Subcutaneous adipose tissue (tissue), 4 donors: ENCODE results near the gene UGT1A7. TPM values are rescaled to one million over a fixed set of nuclear protein-coding genes. Genes with fewer than 3 reads are reported as not detected.

ENCODE experiments used
- CTCF ChIP-seq: fragments of 450-650 bp; IDR thresholded peaks from one replicate; pipeline ENCODE4 v1.5.1; 2016; ENCODE audit warnings: low read depth, mild to moderate bottlenecking, control low read depth, antibody characterized with exemption, moderate library complexity
- total RNA-seq, 4 donors: library from RNA; depleted of rRNA; stranded (reverse); fragments of >200 nt; gene quantifications; one replicate each; pipeline ENCODE4 v1.1.0, GENCODE V29; 2016

UGT1A7 gene
- total RNA-seq, 4 donors from 2014 or later = 0.88 TPM; not detected in 3

DNA sequence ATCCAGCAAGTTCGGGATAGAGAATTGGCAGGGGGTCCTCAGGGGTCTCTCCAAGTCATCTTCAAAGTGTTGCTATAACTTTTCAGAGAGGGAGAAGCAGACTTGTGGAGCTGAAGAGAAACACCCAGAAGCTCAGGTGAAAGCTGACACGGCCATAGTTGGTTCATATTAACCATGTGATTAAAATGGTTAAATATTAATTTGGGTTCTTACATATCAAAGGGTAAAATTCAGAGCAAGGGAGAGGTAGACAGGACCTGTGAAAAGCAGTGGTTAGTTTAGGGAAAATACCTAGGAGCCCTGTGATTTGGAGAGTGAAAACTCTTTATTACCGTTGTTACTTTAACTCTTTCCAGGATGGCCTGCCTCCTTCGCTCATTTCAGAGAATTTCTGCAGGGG lies 10.9 kb downstream of the UGT1A7 start, which contains the start of gene UGT1A6:
Gene UGT1A6, plus strand, starts transcription at position 243 of the 400 bp plus-strand sequence. Its CDS starts 115 bp downstream, at position 358.
- TF ChIP-seq CTCF = no peak

GRCh38 chr2:233693963-233694362 lies 12.3 kb downstream of the UGT1A7 start:
- no peak for TF ChIP-seq CTCF

- TF ChIP-seq CTCF = no peak
Measured at GRCh38 chr2:233698740-233699139, 17.0 kb downstream of the UGT1A7 start.

GRCh38 chr2:233699424-233700027 lies 17.8 kb downstream of the UGT1A7 start:
- TF ChIP-seq CTCF = no peak

- no peak for TF ChIP-seq CTCF
Measured at GRCh38 chr2:233700028-233700635, 18.4 kb downstream of the UGT1A7 start.

- no peak for TF ChIP-seq CTCF
Measured at GRCh38 chr2:233702238-233702637, 20.5 kb downstream of the UGT1A7 start.

GRCh38 chr2:233705911-233706506 lies 24.3 kb downstream of the UGT1A7 start:
- TF ChIP-seq CTCF = no peak
